ENCODE measurements around the gene PDIA2.

DNA sequence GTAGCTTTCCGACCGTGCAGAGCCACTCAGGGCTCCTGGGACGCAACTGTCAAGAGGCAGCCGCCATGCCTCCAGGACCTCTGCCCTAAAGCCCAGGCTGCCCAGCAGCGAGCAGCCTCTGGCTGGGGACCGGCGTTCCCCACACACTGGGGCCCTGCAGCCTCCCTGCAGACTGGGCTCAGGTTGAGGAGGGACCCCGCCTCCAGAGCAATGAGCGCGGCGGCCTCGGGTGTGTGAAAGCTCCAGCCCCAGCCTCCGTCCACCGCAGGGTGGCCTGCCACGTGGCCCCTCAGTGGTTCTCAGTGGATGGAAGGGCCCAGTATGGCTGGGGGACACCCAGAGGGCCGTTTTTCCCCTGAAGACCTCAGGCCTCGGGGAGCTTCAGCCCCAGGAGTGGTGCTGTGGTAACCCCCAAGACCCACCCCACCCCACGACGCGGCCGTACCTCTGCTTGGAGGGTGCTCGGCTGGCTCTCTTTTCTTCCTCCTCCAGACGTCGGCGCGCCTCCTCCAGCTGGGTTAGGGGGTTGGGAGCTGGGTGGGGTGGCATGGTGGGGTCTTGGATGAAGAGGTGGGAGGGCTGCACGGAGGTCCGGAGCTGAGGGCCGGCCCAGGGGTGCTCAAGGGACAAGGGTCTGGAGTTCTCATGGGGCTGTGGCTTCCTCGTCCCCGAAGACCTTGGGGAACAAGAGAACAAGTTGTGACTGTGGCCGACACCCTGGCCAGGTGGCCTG is 10.2 kb downstream of the PDIA2 start:
- no peak for TF ChIP-seq POLR2A (IDR thresholded peaks at IDR 0.05)
- TF ChIP-seq, protein P1, sequence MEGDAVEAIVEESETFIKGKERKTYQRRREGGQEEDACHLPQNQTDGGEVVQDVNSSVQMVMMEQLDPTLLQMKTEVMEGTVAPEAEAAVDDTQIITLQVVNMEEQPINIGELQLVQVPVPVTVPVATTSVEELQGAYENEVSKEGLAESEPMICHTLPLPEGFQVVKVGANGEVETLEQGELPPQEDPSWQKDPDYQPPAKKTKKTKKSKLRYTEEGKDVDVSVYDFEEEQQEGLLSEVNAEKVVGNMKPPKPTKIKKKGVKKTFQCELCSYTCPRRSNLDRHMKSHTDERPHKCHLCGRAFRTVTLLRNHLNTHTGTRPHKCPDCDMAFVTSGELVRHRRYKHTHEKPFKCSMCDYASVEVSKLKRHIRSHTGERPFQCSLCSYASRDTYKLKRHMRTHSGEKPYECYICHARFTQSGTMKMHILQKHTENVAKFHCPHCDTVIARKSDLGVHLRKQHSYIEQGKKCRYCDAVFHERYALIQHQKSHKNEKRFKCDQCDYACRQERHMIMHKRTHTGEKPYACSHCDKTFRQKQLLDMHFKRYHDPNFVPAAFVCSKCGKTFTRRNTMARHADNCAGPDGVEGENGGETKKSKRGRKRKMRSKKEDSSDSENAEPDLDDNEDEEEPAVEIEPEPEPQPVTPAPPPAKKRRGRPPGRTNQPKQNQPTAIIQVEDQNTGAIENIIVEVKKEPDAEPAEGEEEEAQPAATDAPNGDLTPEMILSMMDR (IDR thresholded peaks at IDR 0.05), result no peak
